GM20431 (cell line): ENCODE data around the gene PCDHGC3.

ENCODE experiments used
- in situ Hi-C: fragments of 300-500 bp; cut with MseI, MboI; formaldehyde crosslinking; loops from one replicate; pipeline ENCODE4 v1.15.0; 2020; ENCODE audit warnings: low sequenced_read_pairs; ENCODE audit not compliant: unreplicated experiment

Gene PCDHGC3

GRCh38 chr5:141519605-141520565 is 44.1 kb downstream of the PCDHGC3 start:
- in situ Hi-C loops, result no loop called here

DNA sequence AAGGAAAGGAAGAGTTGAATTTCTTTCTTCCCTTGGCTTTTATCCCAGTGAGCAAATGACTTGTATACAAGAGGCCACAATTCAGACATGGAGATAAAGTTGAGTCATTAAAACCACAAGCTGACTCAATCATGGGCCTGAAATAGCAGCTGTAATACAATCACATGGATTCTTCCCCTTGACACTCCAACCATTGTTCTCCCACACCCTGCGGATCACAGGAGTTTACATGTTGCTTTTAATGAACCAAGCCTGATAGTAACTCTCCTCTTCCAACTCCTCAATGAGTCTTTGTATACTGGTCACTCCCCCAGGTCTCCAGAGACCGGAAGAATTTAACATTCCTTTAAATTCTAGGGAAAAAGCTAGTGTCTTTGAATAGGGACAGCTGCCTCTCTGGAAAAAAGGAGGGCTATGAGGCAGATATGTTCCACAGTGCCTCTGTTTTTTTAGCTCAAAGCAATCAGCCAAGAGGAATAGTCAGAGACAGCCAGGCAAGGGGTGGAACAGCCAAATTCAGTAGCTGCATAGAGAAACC is 45.5 kb downstream of the PCDHGC3 start:
- in situ Hi-C loops, result no loop called here

GRCh38 chr5:141522301-141522700 is 46.5 kb downstream of the PCDHGC3 start:
- in situ Hi-C loops, result no loop called here

- in situ Hi-C loops, result no loop called here
Observed at GRCh38 chr5:141523991-141524390, 48.2 kb downstream of the PCDHGC3 start.

DNA sequence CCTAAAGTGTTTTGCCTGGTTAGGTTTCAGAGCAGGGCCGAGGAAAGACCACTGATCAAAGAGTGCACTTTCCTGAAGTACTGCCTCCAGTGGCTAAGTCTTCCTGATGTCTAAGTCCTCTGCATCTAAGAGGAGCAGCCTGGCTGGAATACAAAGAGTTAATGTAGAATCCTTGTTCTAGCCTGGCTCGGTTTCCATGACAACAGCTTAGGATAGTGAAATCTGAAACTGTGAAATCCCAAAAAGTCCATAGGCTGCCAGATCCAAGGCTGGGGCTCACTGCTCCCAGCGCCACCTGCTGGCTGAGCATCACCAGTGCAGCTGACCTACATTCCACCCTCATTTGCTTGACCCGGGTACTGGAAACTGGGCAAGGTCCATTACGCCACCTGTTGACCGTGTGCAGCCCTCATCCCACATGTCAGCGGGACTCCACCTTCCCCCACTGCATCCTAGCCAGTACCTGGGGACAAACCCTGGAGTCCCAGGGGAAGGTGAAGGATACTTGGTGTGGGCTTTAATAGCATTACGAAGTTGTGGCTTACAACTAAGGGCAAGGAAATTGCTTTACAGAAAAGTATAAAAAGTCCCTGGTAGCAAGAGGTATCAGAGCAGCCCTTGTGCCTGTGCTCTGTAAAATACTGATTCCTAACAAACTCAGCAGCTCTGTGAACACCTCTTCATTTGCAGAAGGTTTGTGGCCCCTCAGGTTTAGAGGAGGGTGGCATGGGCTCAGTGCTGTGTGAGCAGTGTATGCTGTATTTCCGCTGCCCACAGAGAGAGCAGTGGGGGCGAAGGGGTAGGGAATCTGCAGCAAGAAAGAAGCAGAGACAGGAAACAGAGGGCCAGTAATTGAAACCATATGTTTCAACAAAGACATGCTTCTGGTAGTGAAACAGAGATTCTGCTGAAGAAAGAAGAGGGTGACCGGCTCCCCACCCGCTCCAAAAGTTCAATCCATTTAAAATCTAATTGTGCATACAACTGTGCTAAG is 49.1 kb downstream of the PCDHGC3 start:
- in situ Hi-C loops, result no loop called here

DNA sequence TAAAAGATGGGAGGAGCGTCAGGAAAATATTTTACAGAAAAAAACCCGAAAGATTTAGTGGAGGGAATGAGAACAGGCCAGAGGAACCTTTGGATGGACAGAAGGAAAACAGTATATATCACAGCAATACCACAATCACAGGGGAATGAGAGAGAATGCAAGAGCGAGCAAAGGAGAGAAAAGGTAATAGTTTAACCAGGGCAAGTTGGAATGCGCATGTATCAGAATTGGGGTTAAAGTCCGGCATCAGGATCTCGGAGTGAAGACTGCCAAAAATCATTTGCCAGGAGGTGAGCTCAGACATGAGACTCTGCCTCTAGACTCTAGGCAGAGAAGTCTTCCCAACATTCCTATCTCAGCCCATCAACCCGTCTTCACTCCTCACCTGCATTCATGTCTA is 49.9 kb downstream of the PCDHGC3 start:
- in situ Hi-C loops, result no loop called here

- in situ Hi-C loops, result no loop called here
Observed at GRCh38 chr5:141527426-141527825, 51.7 kb downstream of the PCDHGC3 start.
